ENCODE measurements around the gene RAB5A.
"Not testable (repeated sequence)": the region's sequence is repeated elsewhere in the genome, so short reads cannot be mapped to it uniquely, and the experiment has no call there.

DNA sequence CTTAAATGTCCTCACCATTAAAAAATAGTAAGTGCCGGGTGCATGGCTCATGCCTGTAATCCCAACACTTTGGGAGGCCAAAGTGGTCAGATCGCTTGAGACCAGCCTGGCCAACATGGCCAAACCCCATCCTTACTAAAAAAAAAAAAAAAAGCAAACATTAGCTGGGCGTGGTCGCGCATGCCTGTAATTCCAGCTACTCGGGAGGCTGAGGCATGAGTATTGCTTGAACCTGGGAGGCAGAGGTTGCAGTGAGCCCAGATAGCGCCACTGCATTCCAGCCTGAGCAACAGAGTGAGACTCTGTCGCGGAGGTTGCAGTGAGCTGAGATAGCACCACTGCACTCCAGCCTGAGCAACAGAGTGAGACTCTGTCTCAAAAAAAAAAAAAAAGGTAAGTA lies 10.5 kb downstream of the RAB5A start:
- TF ChIP-seq, protein P1, sequence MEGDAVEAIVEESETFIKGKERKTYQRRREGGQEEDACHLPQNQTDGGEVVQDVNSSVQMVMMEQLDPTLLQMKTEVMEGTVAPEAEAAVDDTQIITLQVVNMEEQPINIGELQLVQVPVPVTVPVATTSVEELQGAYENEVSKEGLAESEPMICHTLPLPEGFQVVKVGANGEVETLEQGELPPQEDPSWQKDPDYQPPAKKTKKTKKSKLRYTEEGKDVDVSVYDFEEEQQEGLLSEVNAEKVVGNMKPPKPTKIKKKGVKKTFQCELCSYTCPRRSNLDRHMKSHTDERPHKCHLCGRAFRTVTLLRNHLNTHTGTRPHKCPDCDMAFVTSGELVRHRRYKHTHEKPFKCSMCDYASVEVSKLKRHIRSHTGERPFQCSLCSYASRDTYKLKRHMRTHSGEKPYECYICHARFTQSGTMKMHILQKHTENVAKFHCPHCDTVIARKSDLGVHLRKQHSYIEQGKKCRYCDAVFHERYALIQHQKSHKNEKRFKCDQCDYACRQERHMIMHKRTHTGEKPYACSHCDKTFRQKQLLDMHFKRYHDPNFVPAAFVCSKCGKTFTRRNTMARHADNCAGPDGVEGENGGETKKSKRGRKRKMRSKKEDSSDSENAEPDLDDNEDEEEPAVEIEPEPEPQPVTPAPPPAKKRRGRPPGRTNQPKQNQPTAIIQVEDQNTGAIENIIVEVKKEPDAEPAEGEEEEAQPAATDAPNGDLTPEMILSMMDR (IDR thresholded peaks at IDR 0.05): not testable (repeated sequence)
- TF ChIP-seq POLR2A (IDR thresholded peaks at IDR 0.05): not testable (repeated sequence)
